Stimulated activated CD4-positive, alpha-beta T cell treated with anti-CD3 and anti-CD28 coated beads, Interleukin-12 subunit alpha, Interleukin-12 subunit beta, amount 100 ng/mL, for 24 hours (primary cell): Measurements from ENCODE around the gene INTS13.
"Not testable (repeated sequence)": the region's sequence is repeated elsewhere in the genome, so short reads cannot be mapped to it uniquely, and the experiment has no call there.

Source experiments
- DNase-seq, 2 experiments: peaks; one replicate each; pipeline ENCODE4 v3.0.0-alpha.2; 2020; ENCODE audit warnings: low read depth in 2 of 2

Gene INTS13

GRCh38 chr12:26869908-26870459 is 67.8 kb downstream of the INTS13 start:
- DNase-seq = no peak

- no peak for DNase-seq
These were observed 68.7 kb downstream of the INTS13 start for GRCh38 chr12:26869104-26869494.

DNA sequence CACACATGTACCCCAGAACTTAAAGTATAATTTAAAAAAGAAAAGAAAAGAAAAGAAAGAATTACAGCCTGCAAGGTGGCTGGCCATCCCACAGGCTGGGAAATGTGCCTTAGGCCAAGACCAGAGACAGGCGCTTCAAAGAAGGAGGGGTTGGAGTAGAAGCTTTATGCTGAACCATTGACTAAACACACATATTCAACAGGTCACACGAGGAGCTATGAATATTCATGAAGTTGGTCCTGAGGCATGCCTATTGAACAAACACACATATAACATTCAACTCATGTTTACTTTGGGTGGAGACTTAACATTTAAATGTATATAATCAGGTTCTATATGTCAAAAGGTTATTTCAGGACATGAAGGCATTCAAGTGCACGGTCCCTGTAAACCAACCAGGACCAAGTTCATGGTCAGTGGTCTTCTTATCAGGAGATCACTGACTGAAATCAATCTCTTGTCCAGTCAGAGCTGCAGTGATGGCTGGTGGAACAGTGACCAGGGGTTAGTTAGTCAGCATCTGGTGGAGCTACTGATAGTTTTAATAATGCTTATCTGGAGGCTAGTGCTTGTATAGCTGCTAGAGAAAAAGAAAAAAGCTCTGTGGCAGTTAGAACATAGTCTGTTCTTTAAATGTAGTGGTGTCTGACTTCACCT is 69.2 kb downstream of the INTS13 start:
- DNase-seq = no peak

DNA sequence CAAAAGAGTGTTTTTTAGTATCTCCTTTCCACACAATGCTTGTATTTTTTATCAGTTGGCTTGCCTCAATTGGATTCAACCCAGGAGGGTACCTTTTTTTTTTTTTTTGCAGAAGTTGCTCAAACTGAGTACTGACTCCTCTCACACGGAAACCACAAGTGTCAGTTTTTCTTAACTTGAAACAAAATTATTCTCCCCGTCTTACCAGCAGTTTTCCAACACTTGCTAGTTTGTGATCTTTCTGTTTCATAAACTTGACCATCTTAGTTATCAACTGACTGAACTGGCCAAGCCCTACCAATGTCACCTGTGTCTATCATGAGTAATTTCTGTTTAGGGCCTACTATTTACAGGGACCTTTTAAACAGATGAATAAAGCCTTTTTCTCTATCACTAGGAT is 70.7 kb downstream of the INTS13 start:
- no peak for DNase-seq

- DNase-seq = no peak
These were observed 74.3 kb downstream of the INTS13 start for GRCh38 chr12:26863515-26863914.

DNA sequence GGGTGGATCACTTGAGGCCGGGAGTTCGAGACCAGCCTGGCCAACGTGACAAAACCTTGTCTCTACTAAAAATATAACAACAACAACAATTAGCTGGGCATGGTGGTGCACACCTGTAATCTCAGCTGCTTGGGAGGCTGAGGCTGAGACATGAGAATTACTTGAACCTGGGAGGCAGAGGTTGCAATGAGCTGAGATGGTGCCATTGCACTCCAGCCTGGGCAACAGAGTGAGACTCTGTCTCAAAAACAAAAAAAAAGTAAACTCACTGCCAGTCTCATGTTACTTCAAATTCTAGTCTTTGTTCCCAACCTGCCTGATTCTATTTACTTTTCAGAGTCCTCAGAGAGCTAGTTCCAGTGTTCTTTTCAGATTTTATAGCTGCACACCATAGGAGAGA is 75.0 kb downstream of the INTS13 start:
- DNase-seq = not testable (repeated sequence)

DNA sequence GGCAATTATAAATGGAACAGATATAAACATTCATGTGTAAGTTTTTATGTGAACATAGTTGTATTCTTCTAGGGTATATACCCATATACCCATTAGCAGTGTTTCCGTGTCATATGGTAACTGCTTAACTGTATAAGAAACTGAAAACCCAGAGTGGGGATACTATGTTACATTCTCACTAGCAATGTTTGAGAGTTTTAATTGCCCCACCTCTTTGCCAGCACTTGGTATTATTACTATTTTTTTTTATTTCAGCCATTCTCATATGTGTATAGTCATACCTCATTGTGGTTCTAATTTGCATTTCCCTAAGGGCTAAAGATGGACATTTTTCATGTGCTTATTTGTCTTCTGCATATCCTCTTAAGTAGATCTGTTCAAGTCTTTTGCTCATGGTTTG is 76.1 kb downstream of the INTS13 start:
- no peak for DNase-seq

GRCh38 chr12:26857465-26858176 is 80.2 kb downstream of the INTS13 start:
- no peak for DNase-seq

DNA sequence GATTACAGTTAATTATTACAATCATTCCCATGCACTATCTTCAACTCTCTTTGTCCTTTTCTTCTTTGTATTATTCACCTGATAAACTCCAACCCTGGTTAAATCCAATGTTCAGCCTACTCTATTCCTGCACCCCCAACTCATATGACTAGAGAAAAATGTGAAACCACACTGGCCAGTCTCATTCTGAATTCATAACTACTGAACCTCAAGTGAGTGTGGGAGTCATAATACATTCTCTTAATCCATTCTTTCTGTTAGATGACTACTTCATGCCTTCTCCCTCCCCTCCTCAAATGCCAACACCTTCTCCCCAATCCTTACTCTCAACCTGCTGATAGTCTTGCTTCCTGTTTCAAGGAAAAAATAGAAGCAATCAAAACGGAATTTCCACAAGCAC is 82.4 kb downstream of the INTS13 start:
- no peak for DNase-seq
